Measurements from ENCODE around the gene GALE.

GALE gene

DNA sequence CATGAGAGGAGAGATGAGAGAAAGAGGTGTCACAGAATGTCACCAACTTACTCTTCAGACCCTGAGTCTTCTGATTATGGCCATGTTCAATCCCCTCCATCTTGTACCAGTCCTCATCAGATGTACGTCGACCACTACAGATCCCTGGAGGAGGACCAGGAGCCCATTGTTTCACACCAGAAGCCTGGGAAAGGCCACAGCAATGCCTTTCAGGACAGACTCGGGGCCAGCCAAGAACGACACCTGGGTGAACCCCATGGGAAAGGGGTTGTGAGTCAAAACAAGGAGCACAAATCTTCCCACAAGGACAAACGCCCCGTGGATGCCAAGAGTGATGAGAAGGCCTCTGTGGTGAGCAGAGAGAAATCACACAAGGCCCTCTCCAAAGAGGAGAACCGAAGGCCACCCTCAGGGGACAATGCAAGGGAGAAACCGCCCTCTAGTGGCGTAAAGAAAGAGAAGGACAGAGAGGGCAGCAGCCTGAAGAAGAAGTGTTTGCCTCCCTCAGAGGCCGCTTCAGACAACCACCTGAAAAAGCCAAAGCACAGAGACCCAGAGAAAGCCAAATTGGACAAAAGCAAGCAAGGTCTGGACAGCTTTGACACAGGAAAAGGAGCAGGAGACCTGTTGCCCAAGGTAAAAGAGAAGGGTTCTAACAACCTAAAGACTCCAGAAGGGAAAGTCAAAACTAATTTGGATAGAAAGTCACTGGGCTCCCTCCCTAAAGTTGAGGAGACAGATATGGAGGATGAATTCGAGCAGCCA, 49.3 kb downstream of the GALE start:
- DNase-seq (ENCODE audit: low spot score): peak; percentile 69

DNA sequence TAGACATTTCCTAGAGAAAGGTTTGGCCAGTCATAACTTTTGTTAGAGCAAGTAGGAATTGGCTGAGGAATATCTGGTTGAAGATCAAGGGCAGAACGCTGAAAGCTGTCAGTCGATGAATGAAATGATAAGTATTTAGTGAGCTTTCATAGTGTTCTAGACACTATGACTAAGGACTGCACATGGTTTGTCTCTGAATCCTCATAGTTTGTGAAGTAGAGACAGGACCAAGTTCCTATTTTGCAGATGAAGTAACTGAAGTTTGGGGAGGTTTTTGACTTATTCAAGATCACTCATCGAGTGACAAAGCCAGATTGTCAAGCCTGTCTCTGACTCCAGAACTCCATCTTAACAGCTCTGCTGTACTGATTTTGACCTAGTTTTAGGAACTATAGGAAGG, 52.5 kb downstream of the GALE start:
- DNase-seq (ENCODE audit: low spot score): no peak
